PFSK-1 (cell line): Measurements from ENCODE around the gene HOXA3.

Experiments used
- POLR2AphosphoS5 ChIP-seq: IDR thresholded peaks from 2 replicates; pipeline ENCODE4 v1.6.1; 2012; ENCODE audit warnings: low read depth, mild to moderate bottlenecking, control low read depth, low read length, moderate library complexity
- TAF1 ChIP-seq: IDR thresholded peaks from 2 replicates; pipeline ENCODE4 v1.6.1; 2012; ENCODE audit warnings: low read length, control low read depth, borderline replicate concordance; ENCODE audit not compliant: insufficient read depth

DNA sequence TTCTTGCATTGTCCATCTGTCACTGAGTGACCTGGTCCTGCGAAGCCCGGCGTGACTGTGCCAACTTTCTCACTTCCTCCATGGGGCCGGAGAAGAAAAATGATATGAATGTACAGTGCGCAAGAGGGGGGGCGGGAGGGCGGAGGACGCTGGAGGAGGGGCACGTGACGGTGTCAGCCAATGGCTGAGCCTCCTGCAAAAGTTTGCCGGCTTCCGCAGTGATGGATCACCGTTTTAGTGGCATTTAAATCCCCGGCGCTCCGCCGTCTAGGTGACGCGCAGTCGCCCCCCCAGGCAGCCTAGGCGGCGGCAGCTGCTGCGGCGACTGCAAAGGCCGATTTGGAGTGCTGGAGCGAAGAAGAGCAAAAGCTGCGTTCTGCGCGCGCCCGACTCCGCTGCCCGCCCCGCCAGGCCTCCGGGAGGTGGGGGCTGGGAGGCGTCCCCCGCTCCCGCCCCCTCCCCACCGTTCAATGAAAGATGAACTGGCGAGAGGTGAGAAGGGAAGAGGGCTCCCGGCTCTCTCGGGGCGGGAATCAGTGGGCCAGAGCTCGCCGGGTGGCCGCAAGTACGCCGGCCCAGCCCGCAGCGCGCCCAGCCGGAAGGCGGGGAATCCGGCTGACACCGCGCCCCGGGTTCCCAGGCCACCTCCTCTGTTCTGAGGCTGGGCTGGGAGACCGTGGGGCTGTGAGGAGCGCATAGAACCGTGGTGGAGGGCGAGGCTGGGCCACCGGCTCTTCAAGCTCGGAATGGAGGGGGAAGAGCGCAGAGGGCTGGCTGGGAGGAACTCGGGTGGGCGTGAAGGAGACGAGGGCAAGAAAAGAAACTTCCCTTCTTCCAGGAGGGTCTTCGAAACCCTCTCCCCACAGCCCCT lies 56.3 kb downstream of the HOXA3 start, which contains the start of gene HOXA1:
- TF ChIP-seq POLR2AphosphoS5 (no peak), TAF1 (no peak)
